Panc1 (cell line): ENCODE measurements around the gene PPP2R3A. TPM values are rescaled to one million over a fixed set of nuclear protein-coding genes. Genes with fewer than 3 reads are reported as not detected.

ENCODE experiments used
- ATAC-seq: fragments of 200-7000 bp; cut with Tn5 transposase; 2 replicates; pipeline ENCODE4 v1.9.1; 2020; ENCODE audit warnings: mild to moderate bottlenecking, moderate library complexity
- BruUV-seq: library from RNA; stranded (reverse); fragments of 400-500 nt; replicated peaks from 2 replicates; lab custom pipeline; 2021; lab: Mats Ljungman, UMichigan
- CTCF ChIA-PET: fragments of 300-600 bp; sonication (Branson Sonifier 250); formaldehyde crosslinking; loops from one replicate; lab custom pipeline; 2022; ENCODE audit warnings: antibody characterized with exemption; lab: Charles Lee
- POLR2A ChIA-PET: fragments of 300-600 bp; sonication (Branson Sonifier 250); formaldehyde crosslinking; loops from one replicate; lab custom pipeline; 2022; ENCODE audit warnings: antibody characterized with exemption; lab: Charles Lee
- DNase-seq: peaks from one replicate; pipeline ENCODE4 v3.0.0-alpha.2; 2010; ENCODE audit warnings: low read depth, low spot score
- H3K27ac ChIP-seq: 2 replicates; pipeline ENCODE4 v1.5.1; 2011; ENCODE audit warnings: mild to moderate bottlenecking, low read length, inconsistent platforms
- H3K27me3 ChIP-seq: fragments of 200-500 bp; sonication (Bioruptor generic); 2 replicates; pipeline ENCODE4 v1.6.0; 2014; ENCODE audit warnings: low read length, inconsistent platforms; ENCODE audit not compliant: control insufficient read depth, insufficient read depth
- H3K36me3 ChIP-seq: fragments of 200-500 bp; sonication (Bioruptor generic); 2 replicates; pipeline ENCODE4 v1.5.1; 2014; ENCODE audit warnings: inconsistent platforms, mild to moderate bottlenecking, low read length, moderate library complexity; ENCODE audit not compliant: control insufficient read depth, insufficient read depth
- H3K4me1 ChIP-seq: 2 replicates; pipeline ENCODE4 v1.5.1; 2011; ENCODE audit warnings: inconsistent platforms, mild to moderate bottlenecking, low read length, moderate library complexity; ENCODE audit not compliant: control insufficient read depth, insufficient read depth
- H3K4me3 ChIP-seq, 2 experiments: 2 replicates each; pipeline ENCODE4 v1.5.1; 2011 to 2012; ENCODE audit warnings: low read depth in 2 of 2, low read length in 2 of 2, mild to moderate bottlenecking in 2 of 2, inconsistent platforms in 1 of 2, moderate library complexity in 1 of 2
- H3K9me3 ChIP-seq: fragments of 200-500 bp; sonication (Bioruptor generic); 2 replicates; pipeline ENCODE4 v1.5.1; 2014; ENCODE audit warnings: low read depth, mild to moderate bottlenecking, inconsistent platforms, low read length, moderate library complexity; ENCODE audit not compliant: control insufficient read depth, insufficient read depth
- CTCF ChIP-seq: fragments of 450-650 bp; IDR thresholded peaks from 2 replicates; pipeline ENCODE4 v1.5.1; 2017; ENCODE audit warnings: mild to moderate bottlenecking
- POLR2AphosphoS5 ChIP-seq: IDR thresholded peaks from 2 replicates; pipeline ENCODE4 v1.6.1; 2012; ENCODE audit warnings: mild to moderate bottlenecking, low read depth, low read length, moderate library complexity
- REST ChIP-seq, 2 experiments: IDR thresholded peaks; 2 replicates each; pipeline ENCODE4 v1.6.1; 2011 to 2012; ENCODE audit warnings: low read depth in 2 of 2, control low read depth in 1 of 2, low read length in 1 of 2, mild to moderate bottlenecking in 1 of 2, moderate library complexity in 1 of 2; ENCODE audit not compliant: insufficient read depth in 1 of 2
- SIN3A ChIP-seq: IDR thresholded peaks from 2 replicates; pipeline ENCODE4 v1.6.1; 2012; ENCODE audit warnings: low read depth, mild to moderate bottlenecking, low read length, moderate library complexity, borderline replicate concordance; ENCODE audit not compliant: insufficient read depth
- TCF7L2 ChIP-seq: IDR thresholded peaks from 2 replicates; pipeline ENCODE4 v1.6.1; 2011; ENCODE audit warnings: mild to moderate bottlenecking, low read depth, low read length, inconsistent platforms
- in situ Hi-C: cut with HindIII; loops from 2 replicates; pipeline ENCODE4 v1.10.0; 2016; ENCODE audit warnings: low sequenced_read_pairs, low pct_unique_long_range_greater_than_20kb
- intact Hi-C: fragments of 100-400 bp; cut with micrococcal nuclease; formaldehyde crosslinking; loops from one replicate; pipeline ENCODE4 v1.10.0; 2022; ENCODE audit not compliant: unreplicated experiment
- total RNA-seq: library from RNA; stranded (reverse); gene quantifications from one replicate; pipeline ENCODE4 v1.2.1, GENCODE V29; 2021; ENCODE audit not compliant: unreplicated experiment

PPP2R3A gene
- total RNA-seq, 1 experiment from 2014 or later, result 8.1 TPM

GRCh38 chr3:136109499-136109898 is 144.0 kb downstream of the PPP2R3A start:
- Histone ChIP-seq H3K36me3 (no peaks in the 10 kb centered on the region), H3K27me3 (no peaks in the 10 kb centered on the region), H3K27ac (no peak overlapping the region), H3K4me1 (no peaks in the 10 kb centered on the region), H3K4me3 (no peak overlapping the region), H3K9me3 (no peaks in the 10 kb centered on the region)
- ChIA-PET POLR2A (no interaction called here), CTCF (no interaction called here)
- intact Hi-C loops, result no loop called here
- in situ Hi-C loops, result no loop called here
- DNase-seq, result no peak
- BruUV-seq, result no TSS peak
- TF ChIP-seq REST (IDR thresholded peaks at IDR 0.05; ENCODE audit: insufficient read depth in 1 of 2, low read depth in 2 of 2, low read length in 1 of 2), result no peak
- TF ChIP-seq TCF7L2, result no peak
- no peak for TF ChIP-seq CTCF
- TF ChIP-seq POLR2AphosphoS5, result no peak
- TF ChIP-seq SIN3A, result no peak
- no peak for ATAC-seq

- no peak for DNase-seq
- ChIA-PET CTCF (no interaction called here), POLR2A (no interaction called here)
- in situ Hi-C loops (no loop called here), intact Hi-C loops (no loop called here)
- Histone ChIP-seq H3K27ac (no peak overlapping the region), H3K36me3 (no peaks in the 10 kb centered on the region), H3K4me3 (no peak overlapping the region), H3K4me1 (no peaks in the 10 kb centered on the region), H3K9me3 (no peaks in the 10 kb centered on the region), H3K27me3 (no peaks in the 10 kb centered on the region)
- no peak for ATAC-seq
- TF ChIP-seq TCF7L2 (no peak), POLR2AphosphoS5 (no peak), SIN3A (no peak), REST (IDR thresholded peaks at IDR 0.05; ENCODE audit: insufficient read depth in 1 of 2, low read depth in 2 of 2, low read length in 1 of 2) (no peak), CTCF (no peak)
- no TSS peak for BruUV-seq
These were observed 145.0 kb downstream of the PPP2R3A start for GRCh38 chr3:136110481-136110880.
